Fibroblast of peridontal ligament (primary cell): ENCODE data around the gene DCANP1.
A peak's percentile ranks its signal among the peaks of the same experiment; 100 is the strongest.

Experiments
- DNase-seq: peaks from one replicate; pipeline ENCODE4 v3.0.0-alpha.2; 2010; ENCODE audit errors: extremely low read depth

Gene DCANP1

DNA sequence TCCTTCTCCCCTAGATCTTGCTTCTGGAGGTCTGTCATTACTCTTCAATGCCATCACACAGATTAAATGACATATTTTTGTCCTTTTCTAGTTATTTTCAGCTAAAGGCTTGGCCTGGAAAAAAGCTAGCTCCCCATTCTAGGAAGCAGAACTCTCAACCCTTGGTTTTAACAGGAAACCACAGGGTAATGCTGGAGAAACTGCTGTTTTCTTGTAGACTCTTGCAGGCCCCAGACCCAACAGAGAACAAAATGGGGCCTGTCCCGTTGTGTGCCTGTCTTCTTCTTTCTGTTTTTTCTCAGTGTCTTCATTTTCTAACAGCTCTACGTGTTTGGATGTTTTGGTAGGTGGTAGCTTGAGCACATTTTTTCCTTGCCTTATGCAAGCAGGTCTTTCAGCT is 21.5 kb downstream of the DCANP1 start:
- no peak for DNase-seq

GRCh38 chr5:135423846-135424168 is 23.3 kb downstream of the DCANP1 start:
- DNase-seq = no peak

DNA sequence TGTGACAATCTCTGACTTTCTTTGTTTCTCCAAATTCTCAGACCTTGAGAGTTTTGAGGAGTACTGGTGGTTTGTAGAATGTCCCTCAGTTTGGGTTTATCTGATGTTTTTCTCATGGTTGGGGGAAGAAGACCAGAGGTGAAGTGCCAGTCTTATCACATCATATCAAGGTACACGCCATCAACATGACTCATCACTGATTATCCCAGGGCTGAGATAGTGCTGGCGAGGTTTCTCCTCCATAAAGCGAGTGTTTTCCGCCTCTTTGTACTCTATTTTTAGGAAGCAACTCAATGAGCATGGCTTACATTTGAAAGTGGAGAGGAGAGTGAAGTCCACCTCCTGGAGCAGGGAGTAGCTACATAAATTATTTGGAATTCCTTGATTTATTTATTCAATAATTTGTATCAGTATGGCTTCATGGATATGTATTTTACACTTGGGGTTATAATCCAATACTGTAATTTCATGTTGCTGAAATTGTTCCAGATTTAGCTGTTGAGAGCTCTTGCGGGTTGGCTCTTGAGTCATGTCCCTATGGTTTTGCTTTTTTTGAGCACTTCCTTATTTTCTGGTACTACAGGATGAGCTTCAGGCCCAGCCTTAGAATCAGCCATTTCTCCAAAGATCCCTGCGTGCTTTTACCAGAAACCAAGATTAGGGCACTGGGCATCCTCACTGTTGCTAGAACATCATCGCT is 23.9 kb downstream of the DCANP1 start:
- DNase-seq = no peak

DNA sequence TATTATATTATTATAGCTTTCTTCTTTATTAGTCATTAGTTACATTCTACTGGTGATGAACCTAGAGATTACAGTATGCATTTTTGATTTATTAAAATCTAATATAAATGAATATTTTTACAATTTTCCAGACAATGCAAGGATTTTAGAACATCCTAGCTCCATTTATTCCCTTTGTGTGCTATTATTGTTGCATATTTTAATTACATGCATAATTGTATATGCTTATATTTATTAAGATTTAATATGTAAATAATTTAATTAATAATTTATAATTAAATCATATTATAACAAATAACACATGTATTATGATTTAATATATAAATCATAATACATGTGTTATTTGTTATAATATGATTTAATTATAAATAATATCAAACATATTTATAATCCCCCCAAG is 24.7 kb downstream of the DCANP1 start:
- DNase-seq = no peak

DNA sequence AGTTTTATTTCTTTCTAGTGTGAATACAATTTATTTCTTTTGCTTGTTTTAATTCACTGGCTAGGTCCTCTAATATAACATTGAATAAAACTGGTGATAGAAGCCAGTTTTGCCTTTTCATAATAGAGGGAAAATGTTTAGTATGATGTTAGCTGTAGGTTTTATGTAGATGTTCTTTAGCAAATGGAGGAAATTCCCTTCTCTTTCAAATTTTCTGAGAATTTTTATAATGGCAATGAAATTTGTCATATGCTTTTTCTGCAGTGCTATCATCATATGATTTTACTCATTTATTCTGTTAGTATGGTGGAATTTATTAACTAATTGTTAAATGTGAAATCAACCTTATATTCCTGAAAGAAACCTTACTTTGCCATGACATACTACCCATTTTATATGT is 30.1 kb downstream of the DCANP1 start:
- no peak for DNase-seq

- no peak for DNase-seq
Measured at GRCh38 chr5:135405082-135405481, 42.1 kb downstream of the DCANP1 start.

- no peak for DNase-seq
Measured at GRCh38 chr5:135402031-135402430, 45.1 kb downstream of the DCANP1 start.

GRCh38 chr5:135400866-135401265 is 46.3 kb downstream of the DCANP1 start:
- DNase-seq = no peak

DNA sequence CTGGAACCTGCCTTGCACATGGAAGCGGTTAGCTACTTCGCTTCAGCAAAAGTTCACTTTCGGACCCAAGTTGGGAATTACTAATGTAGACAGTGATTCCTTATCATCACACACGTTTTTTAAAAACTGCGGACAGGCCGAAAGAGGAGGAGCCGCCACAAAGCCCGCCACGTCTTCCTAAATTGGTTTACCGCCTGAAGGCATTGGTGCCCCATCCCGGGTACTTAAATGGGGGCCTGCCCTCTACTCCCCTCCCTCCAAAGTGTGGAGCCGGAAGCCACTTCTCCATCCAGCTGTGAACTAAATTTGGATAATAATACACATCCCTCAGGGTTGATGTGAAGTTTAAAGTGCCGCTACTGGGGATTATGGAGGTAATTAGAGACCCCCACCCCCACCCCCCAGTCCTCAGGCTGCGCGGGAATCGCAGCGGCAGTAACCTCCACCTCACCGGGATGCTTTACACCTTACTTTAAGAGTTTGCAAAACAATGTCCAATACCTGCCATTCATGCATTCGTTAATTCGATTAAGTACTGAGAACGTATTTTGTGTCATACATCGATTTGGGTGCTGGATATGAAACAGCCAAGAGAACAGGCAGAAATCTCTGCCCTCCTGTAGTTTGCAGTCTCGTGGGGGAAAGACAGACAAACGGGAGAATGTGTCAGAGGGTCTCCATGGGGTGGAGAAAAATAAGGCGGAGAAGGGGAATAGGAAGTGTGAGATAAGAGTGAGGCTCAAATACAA is 47.2 kb downstream of the DCANP1 start:
- no peak for DNase-seq

DNA sequence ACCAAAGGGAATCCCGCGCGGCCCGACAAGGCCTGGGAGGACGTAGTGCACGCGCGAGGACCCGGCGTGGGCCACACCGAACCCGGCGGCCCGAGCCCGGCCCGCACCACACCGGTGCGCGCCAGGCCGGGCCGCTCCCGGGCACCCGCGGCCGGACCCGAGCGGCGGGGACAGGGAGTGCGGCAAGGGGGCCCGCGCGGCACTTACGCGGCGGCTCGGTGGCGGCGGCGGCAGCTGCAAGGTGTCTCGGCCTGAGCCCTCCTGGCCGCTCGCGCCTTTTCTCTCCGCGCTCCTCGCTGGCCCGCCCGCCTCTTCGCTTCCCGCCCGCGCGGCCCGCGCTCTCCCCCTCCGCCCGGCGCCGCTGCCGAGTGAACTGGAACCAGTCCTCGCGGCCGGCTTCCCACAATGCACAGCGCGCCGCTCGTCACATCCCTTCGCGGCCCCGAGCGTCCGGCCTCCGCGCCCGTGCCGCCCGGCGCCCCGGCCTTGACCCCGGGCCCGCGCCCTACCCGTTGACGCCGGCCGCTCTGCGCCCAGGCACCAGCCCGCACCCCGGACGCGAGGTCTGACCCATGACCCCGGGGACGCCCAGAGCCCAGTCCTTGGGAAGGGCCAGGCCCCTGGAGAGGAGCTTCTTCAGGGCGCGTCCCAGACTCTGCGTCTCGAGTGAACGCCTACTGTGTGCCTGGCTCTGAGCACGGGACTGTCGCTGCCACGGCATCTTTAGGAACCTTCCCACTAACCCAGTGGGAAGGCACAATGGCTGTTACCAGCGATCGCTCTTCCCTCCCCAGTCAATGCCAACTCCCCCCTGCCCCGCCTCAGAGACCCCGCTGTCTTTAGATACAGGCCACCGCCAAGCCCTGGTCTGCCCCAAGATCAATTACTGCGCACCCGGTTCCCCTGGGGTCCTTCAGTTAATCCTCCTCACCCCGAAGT is 48.0 kb downstream of the DCANP1 start, which contains the start of gene MACROH2A1:
Gene MACROH2A1 (minus strand): TSS at position 377 of the 939 bp plus-strand sequence. CDS start 10,138 bp downstream, outside the sequence.
- peak; percentile 74 for DNase-seq

GRCh38 chr5:135398160-135398854 is 48.8 kb downstream of the DCANP1 start:
- DNase-seq = no peak

GRCh38 chr5:135397084-135397483 is 50.1 kb downstream of the DCANP1 start:
- no peak for DNase-seq

DNA sequence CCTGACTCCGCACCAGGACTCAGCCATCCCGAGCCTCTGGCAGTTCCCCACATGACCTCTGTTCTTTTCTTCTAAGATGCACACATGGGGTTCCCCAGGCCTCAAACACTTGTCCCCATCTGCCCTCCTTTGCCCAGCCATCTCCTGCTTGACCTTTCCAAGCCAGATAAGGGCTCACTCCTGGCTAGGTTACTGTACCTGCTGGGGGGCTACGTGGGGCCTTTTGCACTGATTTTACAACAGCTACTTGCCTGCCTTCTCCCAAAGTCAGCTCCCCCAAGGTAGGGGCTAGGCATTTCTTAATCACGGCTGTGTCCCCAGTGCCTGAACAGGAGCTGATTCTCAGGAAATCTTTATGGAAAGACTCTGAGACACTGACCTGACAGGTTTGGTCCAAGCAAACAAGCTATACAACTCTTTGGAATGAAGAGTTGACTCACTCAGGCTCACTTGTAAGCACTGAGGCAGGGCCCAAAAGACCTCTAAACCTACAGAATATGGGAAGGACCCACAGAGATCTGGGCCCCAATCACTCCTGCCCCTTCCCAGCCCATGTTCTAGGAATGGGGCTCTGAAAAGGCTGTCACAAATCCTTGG is 50.6 kb downstream of the DCANP1 start:
- no peak for DNase-seq

DNA sequence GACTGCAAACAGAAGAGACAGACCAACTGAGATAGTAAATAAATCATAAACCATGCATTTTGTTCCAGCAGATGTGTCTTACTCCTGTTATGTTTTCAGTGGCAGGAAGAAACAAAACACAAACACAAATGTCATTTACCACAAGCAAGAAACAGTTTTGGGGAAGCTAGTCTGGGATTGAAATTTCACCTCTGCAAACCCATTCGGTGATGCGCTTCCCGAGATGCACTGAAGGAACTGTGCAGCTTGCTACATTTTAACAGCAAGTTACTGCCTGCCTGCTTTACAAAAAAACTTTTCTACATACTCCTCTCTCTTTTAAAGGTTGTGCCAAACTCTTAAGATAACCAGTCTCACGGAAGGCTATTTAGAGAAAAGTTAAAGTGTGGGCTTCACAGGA is 51.3 kb downstream of the DCANP1 start:
- DNase-seq = no peak

DNA sequence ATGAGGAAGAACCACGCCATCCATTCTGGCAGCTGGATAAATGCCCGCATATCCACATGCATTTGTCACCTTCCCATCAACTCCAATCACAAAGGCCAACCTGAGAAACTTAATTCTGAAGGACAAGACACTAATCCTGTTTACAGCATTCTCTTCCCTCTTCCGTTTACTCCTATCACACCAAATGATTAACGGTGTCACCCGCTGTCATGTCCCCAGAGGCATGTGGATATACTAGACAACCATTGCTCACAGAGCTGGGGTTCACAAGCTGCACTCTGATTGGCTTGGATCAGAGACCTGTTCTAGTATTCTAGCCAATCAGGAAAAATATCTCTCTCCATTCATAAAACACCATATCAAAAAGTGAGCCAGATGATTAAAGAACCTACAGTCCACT is 51.7 kb downstream of the DCANP1 start:
- DNase-seq = no peak
